Suprapubic skin (tissue), 3 donors: Measurements from ENCODE around the gene LRRN1.

ENCODE experiments used
- CTCF ChIP-seq, 2 donors: fragments of 200-600 bp in 1 of 2; fragments of 450-650 bp in 1 of 2; sonication (generic) in 1 of 2; IDR thresholded peaks; one replicate each; pipeline ENCODE4 v1.5.1; 2016 to 2019; ENCODE audit warnings: antibody characterized with exemption in 2 of 2, mild to moderate bottlenecking in 1 of 2, moderate library complexity in 1 of 2
- EP300 ChIP-seq: sonication (generic); formaldehyde crosslinking; IDR thresholded peaks from one replicate; pipeline ENCODE4 v1.6.1; 2017; ENCODE audit warnings: antibody characterized with exemption
- POLR2A ChIP-seq, 2 donors: fragments of 450-650 bp; IDR thresholded peaks; one replicate each; pipeline ENCODE4 v1.6.1; 2017; ENCODE audit warnings: antibody characterized with exemption in 2 of 2, mild to moderate bottlenecking in 2 of 2, moderate library complexity in 2 of 2

GRCh38 chr3:3800080-3800455 is 837 bp downstream of the LRRN1 start:
- no peak for TF ChIP-seq POLR2A (IDR thresholded peaks at IDR 0.05)
- TF ChIP-seq CTCF (IDR thresholded peaks at IDR 0.05): no peak
- no peak for TF ChIP-seq EP300
